GM12873 (cell line): Measurements from ENCODE around the gene DEF6.

ENCODE experiments used
- CTCF ChIP-seq: IDR thresholded peaks from 2 replicates; pipeline ENCODE4 v1.5.1; 2012; ENCODE audit warnings: low read depth, mild to moderate bottlenecking, moderate library complexity, low read length, control low read depth; ENCODE audit not compliant: insufficient read depth; ENCODE audit errors: missing control alignments

The DEF6 gene

GRCh38 chr6:35282472-35282871, 15.1 kb upstream of the DEF6 start:
- TF ChIP-seq CTCF: no peak

GRCh38 chr6:35283361-35283760, 14.3 kb upstream of the DEF6 start:
- TF ChIP-seq CTCF: no peak

- TF ChIP-seq CTCF: no peak
These were observed 9.8 kb upstream of the DEF6 start for GRCh38 chr6:35287671-35288396.

GRCh38 chr6:35288834-35289233, 8.8 kb upstream of the DEF6 start:
- TF ChIP-seq CTCF: no peak

- TF ChIP-seq CTCF: no peak
These were observed 6.1 kb upstream of the DEF6 start for GRCh38 chr6:35291491-35291890.

- TF ChIP-seq CTCF: no peak
These were observed 5.1 kb upstream of the DEF6 start for GRCh38 chr6:35292494-35292893.

- TF ChIP-seq CTCF: no peak
These were observed 3.9 kb upstream of the DEF6 start for GRCh38 chr6:35293681-35294080.
